Stimulated activated CD4-positive, alpha-beta T cell treated with anti-CD3 and anti-CD28 coated beads, Interleukin-1b, Interleukin-23, amount 100 ng/mL, for 1 hour (primary cell): Measurements from ENCODE around the gene CACTIN.
A peak's percentile ranks its signal among the peaks of the same experiment; 100 is the strongest.
"Not testable (repeated sequence)": the region's sequence is repeated elsewhere in the genome, so short reads cannot be mapped to it uniquely, and the experiment has no call there.

Experiments
- DNase-seq, 2 donors: peaks; one replicate each; pipeline ENCODE4 v3.0.0-alpha.2; 2020; ENCODE audit warnings: low read depth in 2 of 2

Gene CACTIN

DNA sequence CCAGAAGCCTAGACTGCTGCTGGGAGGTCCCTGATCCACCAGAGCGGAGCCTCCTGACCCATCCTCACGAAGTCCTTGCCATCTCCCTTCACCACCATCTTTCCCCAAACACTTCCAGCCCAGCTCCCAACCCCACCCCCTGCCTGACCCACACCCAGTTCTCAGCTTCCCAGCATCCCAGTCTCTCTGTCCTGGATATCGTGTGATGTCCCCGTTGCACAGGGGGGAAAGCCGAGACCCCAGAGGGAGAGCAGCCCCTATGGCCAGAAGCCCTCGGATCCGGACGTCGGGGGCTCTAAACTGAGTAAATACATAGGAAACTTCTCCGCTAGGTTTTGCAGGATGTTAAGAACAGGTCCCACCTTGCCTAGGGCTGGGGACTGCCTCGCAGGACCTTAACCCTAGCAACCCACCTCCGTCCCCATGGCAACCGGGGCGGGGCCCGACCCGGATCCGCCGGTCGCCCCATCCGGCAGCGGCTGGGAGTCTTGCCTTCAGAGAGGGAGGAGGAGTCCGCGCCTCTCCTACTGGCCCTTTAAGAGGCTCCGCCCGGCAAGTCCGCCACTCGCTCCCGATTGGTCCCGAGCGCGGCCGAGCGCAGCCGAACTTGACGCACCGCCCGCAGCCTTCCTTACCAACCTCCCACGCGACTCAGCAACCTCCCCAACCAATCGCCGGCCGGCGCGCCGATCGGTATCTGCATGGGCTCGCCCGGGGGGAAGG lies 54.3 kb downstream of the CACTIN start:
- DNase-seq = peak; percentile 96 to 98

DNA sequence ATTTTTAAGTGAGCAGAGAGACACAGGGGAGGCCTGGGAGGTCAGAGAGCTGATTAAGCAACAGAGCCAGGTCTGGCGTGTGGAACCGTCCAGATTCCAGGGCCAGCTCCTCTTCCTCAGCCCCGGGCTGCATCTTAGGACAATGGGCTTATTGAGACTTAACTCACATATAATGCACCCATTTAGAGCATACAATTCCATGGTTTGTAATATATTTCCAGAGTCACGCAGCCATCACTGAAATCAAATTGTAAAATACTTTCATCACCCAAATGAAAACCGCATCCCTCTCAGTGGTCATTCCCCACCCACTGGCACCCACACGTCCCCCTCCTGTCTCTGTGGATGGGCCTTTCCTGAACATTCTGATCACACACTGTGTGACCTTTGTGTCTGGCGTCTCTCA lies 56.0 kb downstream of the CACTIN start:
- no peak for DNase-seq

DNA sequence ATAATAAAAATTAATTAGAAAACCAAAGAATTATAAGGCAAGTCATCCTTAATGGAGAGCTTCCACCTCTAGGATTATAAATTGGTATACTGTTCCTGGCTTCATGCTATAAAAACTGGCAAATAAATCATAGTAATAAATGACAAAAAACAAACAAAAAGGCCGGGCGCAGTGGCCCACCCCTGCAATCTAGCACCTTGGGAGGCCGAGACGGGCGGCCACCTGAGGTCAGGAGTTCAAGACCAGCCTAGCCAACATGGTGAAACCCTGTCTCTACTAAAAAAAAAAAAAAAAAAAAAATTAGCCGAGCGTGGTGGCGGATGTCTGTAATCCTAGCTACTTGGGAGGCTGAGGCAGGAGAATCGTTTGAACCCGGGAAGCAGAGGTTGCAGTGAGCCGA lies 56.5 kb downstream of the CACTIN start:
- DNase-seq = not testable (repeated sequence)

DNA sequence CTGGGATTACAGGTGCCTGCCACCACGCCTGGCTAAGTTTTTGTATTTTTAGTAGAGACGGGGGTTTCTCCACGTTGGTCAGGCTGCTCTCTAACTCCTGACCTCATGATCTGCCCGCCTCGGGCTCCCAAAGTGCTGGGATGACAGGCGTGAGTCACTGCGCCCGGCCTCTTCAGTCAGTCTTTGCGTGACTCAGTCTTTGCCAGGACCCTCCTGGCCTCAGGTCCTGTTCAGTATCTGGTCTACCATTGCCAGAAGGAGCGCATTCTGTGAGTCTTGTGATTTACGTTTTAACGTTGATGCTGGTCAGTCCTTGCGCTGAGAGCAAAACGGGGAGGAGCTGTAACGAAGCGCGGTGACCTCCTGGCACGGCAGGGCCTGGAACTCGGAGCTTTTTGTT lies 61.5 kb downstream of the CACTIN start:
- no peak for DNase-seq

DNA sequence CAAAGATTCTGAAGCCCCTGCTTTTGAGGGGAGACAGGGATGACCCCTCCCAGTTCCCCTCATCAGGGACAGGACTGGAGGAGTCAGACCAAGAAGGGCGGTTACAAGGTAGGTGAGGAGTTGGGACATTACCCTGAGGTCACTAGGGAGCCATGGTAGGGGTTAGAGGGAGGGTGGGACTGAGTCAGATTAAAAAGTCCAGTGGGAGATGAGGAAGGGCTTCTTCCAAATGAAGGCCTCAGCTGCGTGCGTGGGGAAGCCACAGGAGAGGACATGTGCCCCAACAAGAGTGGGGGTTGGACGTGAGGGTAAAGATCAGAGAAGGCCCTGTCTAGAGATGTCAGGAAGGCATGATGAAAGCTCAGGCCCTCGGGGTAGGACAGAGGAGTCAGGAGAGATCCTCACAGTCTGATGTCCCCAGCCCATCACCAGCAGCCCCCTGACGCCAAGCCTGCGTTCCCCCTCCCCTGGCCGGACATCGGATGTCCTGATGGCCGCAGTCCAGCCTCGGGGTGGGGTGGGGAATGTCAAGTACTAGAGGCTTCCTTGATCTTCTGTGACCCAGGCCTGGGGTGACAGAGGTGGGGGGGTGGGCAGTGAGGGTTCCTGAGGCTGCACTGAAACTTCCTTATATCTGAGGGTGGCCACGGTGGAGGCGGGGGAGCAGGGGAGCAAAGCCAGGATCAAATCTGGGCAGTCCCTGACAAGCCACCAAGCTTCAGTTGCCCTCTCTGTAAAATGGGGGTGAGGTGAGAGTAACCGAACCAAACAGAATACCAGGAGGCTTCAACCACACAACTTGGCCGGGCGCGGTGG lies 62.7 kb downstream of the CACTIN start:
- no peak for DNase-seq
